Progenitor cell of endocrine pancreas (in vitro differentiated cells): ENCODE measurements around the gene CCDC33. TPM values are rescaled to one million over a fixed set of nuclear protein-coding genes. Genes with fewer than 3 reads are reported as not detected.

ENCODE experiments used
- DNase-seq: peaks from one replicate; pipeline ENCODE4 v3.0.0; 2021; ENCODE audit warnings: low spot score; ENCODE audit not compliant: unreplicated experiment
- H3K27ac Mint-ChIP-seq: 2 replicates; pipeline ENCODE4 v1.8.0; 2021; ENCODE audit warnings: mild to moderate bottlenecking, moderate library complexity, mixed read lengths
- H3K27me3 Mint-ChIP-seq: 2 replicates; pipeline ENCODE4 v1.8.0; 2021; ENCODE audit warnings: mixed read lengths
- H3K36me3 Mint-ChIP-seq: 2 replicates; pipeline ENCODE4 v1.8.0; 2022; ENCODE audit warnings: mixed read lengths; ENCODE audit not compliant: insufficient read depth
- H3K4me1 Mint-ChIP-seq: 2 replicates; pipeline ENCODE4 v1.8.0; 2021; ENCODE audit warnings: low read depth, mixed read lengths
- H3K4me3 Mint-ChIP-seq: 2 replicates; pipeline ENCODE4 v1.8.0; 2021; ENCODE audit warnings: low read depth, mild to moderate bottlenecking, moderate library complexity, mixed read lengths
- H3K9me3 Mint-ChIP-seq: 2 replicates; pipeline ENCODE4 v1.8.0; 2021; ENCODE audit warnings: low read depth, mixed read lengths
- total RNA-seq: library from RNA; stranded (reverse); gene quantifications from 2 replicates; pipeline ENCODE4 v1.2.1, GENCODE V29; 2021
- TF ChIP-seq, protein P1 (sequence below): fragments of 200-600 bp; sonication (generic); IDR thresholded peaks from one replicate; pipeline ENCODE4 v1.5.0; 2021; ENCODE audit warnings: antibody characterized with exemption, mild to moderate bottlenecking; ENCODE audit not compliant: unreplicated experiment

CCDC33 gene
- total RNA-seq, 1 donor from 2014 or later, result 0.84 TPM

DNA sequence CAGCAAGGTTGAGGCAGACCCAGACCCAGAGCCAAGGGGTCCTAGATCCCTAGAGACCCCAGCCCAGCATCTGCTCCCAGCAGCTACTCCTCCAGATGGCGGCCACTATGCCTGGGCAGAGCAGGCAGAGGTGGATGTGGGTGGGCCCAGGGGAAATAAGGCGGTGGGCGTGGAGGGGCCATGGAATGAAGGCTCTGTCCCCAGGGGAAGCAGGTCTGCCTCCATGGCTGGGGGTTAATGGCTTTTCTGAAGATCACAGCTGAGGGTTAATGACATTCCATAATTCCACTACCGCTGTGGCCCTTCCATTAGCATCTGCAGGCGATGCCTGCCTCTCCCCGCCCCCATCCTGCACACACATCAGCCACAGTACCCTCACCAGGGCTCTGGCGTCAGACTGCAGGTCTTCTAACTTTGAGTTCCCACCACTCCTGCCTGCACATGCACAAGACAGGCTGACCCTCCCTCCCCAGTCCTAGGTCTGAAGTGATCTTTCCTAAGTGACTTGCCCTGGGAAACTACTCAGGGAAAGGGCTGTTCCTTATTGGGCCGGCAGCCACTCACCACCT lies 41.2 kb downstream of the CCDC33 start:
- DNase-seq, result no peak
- H3K9me3 Mint-ChIP-seq, result no peaks in the 10 kb centered on the region
- H3K4me1 Mint-ChIP-seq, result peaks cover 3% of the 10 kb centered on the region
- no peaks in the 10 kb centered on the region for H3K36me3 Mint-ChIP-seq
- TF ChIP-seq, protein P1, sequence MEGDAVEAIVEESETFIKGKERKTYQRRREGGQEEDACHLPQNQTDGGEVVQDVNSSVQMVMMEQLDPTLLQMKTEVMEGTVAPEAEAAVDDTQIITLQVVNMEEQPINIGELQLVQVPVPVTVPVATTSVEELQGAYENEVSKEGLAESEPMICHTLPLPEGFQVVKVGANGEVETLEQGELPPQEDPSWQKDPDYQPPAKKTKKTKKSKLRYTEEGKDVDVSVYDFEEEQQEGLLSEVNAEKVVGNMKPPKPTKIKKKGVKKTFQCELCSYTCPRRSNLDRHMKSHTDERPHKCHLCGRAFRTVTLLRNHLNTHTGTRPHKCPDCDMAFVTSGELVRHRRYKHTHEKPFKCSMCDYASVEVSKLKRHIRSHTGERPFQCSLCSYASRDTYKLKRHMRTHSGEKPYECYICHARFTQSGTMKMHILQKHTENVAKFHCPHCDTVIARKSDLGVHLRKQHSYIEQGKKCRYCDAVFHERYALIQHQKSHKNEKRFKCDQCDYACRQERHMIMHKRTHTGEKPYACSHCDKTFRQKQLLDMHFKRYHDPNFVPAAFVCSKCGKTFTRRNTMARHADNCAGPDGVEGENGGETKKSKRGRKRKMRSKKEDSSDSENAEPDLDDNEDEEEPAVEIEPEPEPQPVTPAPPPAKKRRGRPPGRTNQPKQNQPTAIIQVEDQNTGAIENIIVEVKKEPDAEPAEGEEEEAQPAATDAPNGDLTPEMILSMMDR, result no peak
- H3K4me3 Mint-ChIP-seq, result no peak overlapping the region
- H3K27ac Mint-ChIP-seq, result no peak overlapping the region
- peaks cover 26% of the 10 kb centered on the region for H3K27me3 Mint-ChIP-seq

GRCh38 chr15:74278207-74278606 lies 42.1 kb downstream of the CCDC33 start:
- TF ChIP-seq, protein P1, result no peak
- DNase-seq, result no peak
- Mint-ChIP-seq H3K27me3 (peaks cover 25% of the 10 kb centered on the region), H3K27ac (no peak overlapping the region), H3K4me1 (peaks cover 3% of the 10 kb centered on the region), H3K36me3 (no peaks in the 10 kb centered on the region), H3K4me3 (no peak overlapping the region), H3K9me3 (no peaks in the 10 kb centered on the region)

- no peak overlapping the region for H3K27ac Mint-ChIP-seq
- H3K27me3 Mint-ChIP-seq, result peaks cover 44% of the 10 kb centered on the region
Measured at GRCh38 chr15:74281147-74282133, 45.3 kb downstream of the CCDC33 start.

GRCh38 chr15:74283368-74283767 lies 47.2 kb downstream of the CCDC33 start:
- Mint-ChIP-seq H3K4me1 (no peaks in the 10 kb centered on the region), H3K27ac (no peak overlapping the region), H3K9me3 (no peaks in the 10 kb centered on the region)

More at GRCh38 chr15:74281147-74282133, 45.3 kb downstream of the CCDC33 start:
- Mint-ChIP-seq H3K4me1 (no peaks in the 10 kb centered on the region), H3K4me3 (no peak overlapping the region), H3K36me3 (no peaks in the 10 kb centered on the region), H3K9me3 (no peaks in the 10 kb centered on the region)
- no peak for DNase-seq
- TF ChIP-seq, protein P1, result no peak

GRCh38 chr15:74289671-74290070 lies 53.5 kb downstream of the CCDC33 start:
- DNase-seq, result no peak
- H3K27me3 Mint-ChIP-seq, result peaks cover 45% of the 10 kb centered on the region

More at GRCh38 chr15:74283368-74283767, 47.2 kb downstream of the CCDC33 start:
- no peaks in the 10 kb centered on the region for H3K36me3 Mint-ChIP-seq
- TF ChIP-seq, protein P1, result no peak
- no peak overlapping the region for H3K4me3 Mint-ChIP-seq
- peaks cover 54% of the 10 kb centered on the region for H3K27me3 Mint-ChIP-seq
- DNase-seq, result no peak

More at GRCh38 chr15:74289671-74290070, 53.5 kb downstream of the CCDC33 start:
- Mint-ChIP-seq H3K4me3 (no peak overlapping the region), H3K9me3 (no peaks in the 10 kb centered on the region), H3K4me1 (peaks cover 2% of the 10 kb centered on the region), H3K36me3 (no peaks in the 10 kb centered on the region), H3K27ac (no peak overlapping the region)
- TF ChIP-seq, protein P1, result no peak
